Adipose tissue (tissue), 3 donors: ENCODE data around the gene NUCB2. TPM values are rescaled to one million over a fixed set of nuclear protein-coding genes. Genes with fewer than 3 reads are reported as not detected.

Experiments used
- H3K27ac ChIP-seq: one replicate; pipeline ENCODE4 v1.5.1; 2013; ENCODE audit warnings: low read depth, low read length
- WGBS, 3 donors: extraction: QIAGEN DNeasy Blood & Tissue Kit; methylation state at CpG; one replicate each; pipeline ENCODE4 v1.1.7; 2013; 5-methylcytosine and 5-hydroxymethylcytosine counted together
- polyA plus RNA-seq, 3 donors: library from polyadenylated mRNA; stranded (reverse); fragments of 200-250 nt; gene quantifications; one replicate each; pipeline ENCODE4 v1.2.3, GENCODE V29; 2013
- donor health status: healthy with polysubstance abuse.
- donor health status: Bipolar disorder and iron deficiency.
- donor health status: healthy.

NUCB2 gene
- polyA plus RNA-seq, 3 donors: 34.7 to 88.2 (median 69.5) TPM

DNA sequence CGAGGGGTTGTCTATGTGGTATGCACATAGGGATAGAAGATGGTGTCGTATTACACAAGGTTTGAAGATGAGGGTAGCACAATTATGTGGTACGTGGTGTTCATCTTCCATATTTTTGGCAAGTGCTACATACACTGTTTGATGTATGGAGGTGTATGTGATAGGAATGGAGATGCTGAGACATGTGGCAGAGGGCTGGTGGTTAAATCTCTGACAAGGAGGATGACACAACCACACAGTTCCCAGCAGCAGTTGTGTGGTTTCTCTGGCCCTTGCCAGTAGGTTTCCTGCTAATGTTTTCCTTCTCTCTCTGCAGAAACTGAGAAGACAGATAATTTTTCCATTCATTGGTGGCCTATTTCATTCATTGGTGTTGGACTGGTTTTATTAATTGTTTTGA is 92.0 kb downstream of the NUCB2 start:
- 89 to 92% (median 90%) methylated on average over 3 of the region's 3 CpGs for WGBS, 3 donors
- no peak overlapping the region for H3K27ac ChIP-seq

DNA sequence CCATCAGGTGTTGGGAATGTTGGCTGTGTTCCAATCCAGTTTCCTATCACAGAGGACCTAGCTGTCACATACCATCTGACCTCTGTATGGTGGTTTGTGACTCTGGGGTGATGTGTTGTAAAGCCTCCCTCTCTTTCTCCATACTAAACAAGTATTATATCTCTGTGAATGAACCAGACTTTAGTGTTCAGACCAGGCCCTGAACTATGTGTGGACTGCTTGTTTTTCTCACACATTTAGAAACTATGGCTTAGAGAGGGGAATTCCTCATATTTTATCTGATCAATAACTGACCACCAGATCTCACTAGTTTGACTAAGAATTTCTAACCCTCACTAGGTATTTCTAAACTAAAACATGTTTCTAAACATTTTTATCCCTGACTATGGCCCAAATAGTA is 92.6 kb downstream of the NUCB2 start:
- no peak overlapping the region for H3K27ac ChIP-seq

DNA sequence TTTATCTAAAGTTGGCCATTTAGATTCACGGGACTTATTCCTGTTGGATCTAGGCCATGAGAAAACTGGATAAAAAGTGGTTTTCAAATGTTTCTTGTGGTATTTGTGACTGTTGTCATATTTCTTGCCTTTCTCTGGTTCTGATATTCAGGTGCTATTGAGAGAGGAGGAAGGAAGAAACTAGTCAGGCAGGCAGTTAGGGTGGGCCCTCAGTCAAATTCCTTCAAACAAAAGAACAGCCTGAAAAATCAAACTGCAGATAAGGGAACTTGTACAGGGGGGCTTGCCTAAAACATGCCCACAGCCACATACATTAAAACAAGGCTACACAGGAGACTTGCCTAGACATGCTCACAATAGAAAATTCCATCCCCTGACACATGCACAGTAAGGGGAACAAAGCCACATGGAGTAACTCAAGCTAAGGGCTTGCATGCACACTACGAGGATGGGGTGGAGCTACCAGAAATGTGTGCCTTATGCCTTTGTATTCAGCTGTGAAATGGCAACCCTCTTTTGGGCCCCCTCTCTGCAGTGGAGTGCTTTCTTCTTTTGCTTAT is 93.2 kb downstream of the NUCB2 start:
- H3K27ac ChIP-seq: no peak overlapping the region
- WGBS, 3 donors: 84 to 94% (median 89%) methylated on average over 2 of the region's 2 CpGs

DNA sequence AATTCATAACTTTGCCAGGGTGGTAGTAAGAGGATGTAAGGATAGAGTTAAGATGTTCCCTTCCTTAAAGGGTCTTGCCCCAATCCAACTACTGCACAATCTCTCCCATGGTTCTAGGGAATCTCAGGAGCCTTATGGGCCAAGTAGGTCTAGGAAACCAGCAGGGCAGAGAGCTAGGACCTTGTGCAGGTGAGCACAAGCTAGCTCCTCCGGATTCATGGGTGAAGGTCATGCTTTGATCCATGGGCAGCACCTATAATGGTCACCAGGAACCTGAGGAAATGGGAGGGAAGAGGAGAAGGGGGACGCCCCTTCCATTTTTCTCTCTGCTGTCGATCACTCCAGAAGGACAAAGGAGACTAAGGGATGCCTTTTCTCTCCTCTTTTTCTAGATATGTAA is 95.1 kb downstream of the NUCB2 start:
- H3K27ac ChIP-seq: no peak overlapping the region
- WGBS, 3 donors: 48 to 57% (median 56%) methylated on average over 3 of the region's 3 CpGs

DNA sequence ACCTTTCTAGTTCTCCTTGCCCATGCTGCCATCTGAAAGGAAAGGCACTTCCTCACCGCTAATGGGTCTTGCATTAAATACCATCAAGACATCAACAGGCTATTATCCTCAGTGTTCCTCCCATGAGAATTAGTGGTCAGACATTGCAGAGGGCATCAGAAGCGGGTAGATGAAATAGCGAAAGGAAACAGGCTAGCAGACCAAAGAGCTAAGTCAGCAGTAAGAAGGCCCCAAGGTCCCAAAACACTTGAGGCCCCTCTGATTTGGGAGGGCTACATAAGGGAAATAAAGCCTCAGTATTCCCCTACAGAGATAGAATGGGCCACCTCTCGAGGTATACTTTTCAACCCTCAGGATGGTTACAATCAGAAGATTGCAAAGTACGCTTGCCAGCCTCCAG is 99.0 kb downstream of the NUCB2 start:
- 88 to 95% (median 89%) methylated on average over 5 of the region's 5 CpGs for WGBS, 3 donors
- no peak overlapping the region for H3K27ac ChIP-seq

DNA sequence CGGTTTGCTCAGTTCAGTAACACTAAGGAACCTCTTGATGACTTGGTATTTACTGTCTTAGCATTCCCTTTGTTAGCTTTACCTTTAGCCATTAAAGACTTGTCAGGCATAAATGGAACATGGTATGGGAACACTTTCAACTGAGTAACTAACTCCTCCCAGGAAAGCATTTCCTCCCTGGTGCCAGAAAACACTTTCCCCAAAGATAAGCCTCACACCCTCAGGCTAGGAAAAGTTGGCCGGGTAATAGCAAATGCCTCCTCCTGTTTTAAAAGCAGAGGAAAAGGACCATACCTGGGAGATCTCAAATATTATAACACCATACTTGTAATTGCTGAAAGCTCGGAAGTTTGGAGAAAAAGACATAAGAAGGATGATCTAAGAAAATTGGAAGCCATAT is 100.0 kb downstream of the NUCB2 start:
- H3K27ac ChIP-seq: no peak overlapping the region
- WGBS, 3 donors: 79 to 88% (median 82%) methylated on average over 3 of the region's 3 CpGs

DNA sequence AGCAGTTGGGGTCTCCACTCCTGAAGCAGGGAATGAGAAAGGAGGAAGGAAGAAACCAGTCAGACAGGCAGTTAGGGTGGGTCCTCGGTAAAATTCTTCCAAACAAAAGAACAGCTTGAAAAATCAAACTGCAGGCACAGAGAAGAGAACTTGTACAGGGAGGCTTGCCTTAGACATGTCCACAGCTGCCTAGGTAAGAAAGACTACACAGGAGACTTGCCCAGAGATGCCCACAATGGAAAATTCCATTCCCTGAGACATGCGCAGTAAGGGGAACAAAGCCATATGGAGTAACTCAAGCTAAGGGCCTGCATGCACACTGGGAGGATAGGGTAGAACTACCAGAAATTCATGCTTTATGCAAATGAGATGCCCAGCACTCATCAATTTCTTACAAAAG is 102.1 kb downstream of the NUCB2 start:
- WGBS, 3 donors: 68 to 78% (median 70%) methylated on average over 2 of the region's 2 CpGs
- H3K27ac ChIP-seq: no peak overlapping the region

DNA sequence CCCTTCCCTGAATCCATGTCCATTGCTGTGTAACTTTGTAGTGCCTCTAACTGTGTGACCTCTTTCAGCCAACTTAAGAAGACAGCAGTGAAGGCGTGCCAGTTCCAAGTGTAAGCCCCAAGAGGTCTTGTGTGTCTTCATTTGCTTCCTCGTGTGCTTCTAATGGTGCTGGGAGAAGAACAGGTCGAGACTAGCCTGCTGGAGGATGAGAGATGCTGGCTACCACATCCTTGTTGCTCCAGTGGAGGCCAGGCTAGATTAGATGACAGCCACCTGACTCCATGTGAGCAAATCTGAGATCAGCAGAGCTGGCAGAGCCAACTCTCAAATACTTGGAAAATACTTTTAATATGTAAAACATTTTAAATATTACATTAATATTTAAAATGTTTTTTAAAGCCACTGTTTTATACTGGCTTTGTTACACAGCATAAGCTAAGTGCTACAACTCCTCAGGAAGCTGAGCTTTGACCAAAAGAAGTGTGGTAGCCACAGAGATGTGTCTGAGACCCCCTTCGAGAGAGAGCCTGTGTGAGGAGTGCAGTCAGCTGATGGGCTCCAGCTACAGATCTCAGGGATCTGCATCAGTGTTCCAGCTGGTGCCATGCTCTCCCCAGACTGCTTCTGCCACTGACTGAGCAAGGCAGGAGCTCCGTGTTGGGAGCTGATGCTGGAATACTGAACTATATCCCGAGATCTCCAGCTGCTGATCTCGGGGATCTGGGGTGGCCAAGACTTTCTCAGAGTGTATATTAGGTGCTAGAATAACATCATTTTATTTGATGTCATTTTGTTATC is 103.0 kb downstream of the NUCB2 start:
- no peak overlapping the region for H3K27ac ChIP-seq
- WGBS, 3 donors: 84 to 89% (median 89%) methylated on average over 7 of the region's 7 CpGs

DNA sequence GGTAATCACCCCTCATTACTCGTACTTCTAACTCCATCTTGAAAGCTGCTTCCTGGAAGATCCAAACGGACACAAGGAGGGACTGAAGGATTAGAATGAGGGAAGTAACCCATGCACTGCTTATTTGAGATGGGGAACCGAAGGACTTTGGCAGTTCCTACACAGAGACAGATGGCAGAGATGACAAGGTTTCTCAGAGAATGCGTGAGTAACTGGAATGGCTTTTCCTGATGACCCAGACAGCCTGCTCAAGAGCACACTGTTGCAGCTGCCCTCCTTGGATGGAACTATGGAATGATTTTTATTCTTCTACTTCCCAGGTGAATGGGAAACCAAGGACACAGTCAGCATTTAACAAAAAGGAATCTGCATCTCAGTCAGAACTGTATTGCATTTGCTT is 104.6 kb downstream of the NUCB2 start:
- 66 to 76% (median 74%) methylated on average over 4 of the region's 4 CpGs for WGBS, 3 donors
- H3K27ac ChIP-seq: no peak overlapping the region

Other genes starting within 250 kb of the NUCB2 start
- gene RPS13, start 199.1 kb upstream of the NUCB2 start, polyA plus RNA-seq: 1,000 to 10,000 TPM; 1,441 to 3,380 (median 1,986) TPM
- gene PIK3C2A, start 68.8 kb upstream of the NUCB2 start, polyA plus RNA-seq: 10 to 100 TPM in 2 of 3 donors, 1 to 10 TPM in 1; 6.2 to 16.8 (median 11.5) TPM
- gene NCR3LG1, start 75.1 kb downstream of the NUCB2 start, polyA plus RNA-seq: 1 to 10 TPM in 1 of 3 donors, under 1 TPM in 2; 0.43 to 1.5 (median 0.45) TPM
- 10 to 100 TPM in 1 of 3 donors, 1 to 10 TPM in 2; 1.5 to 12.3 (median 1.7) TPM for gene KCNJ11, start 111.9 kb downstream of the NUCB2 start, polyA plus RNA-seq
- gene ABCC8, start 200.1 kb downstream of the NUCB2 start, polyA plus RNA-seq: 10 to 100 TPM in 1 of 3 donors, 1 to 10 TPM in 2; 1.7 to 44.4 (median 2.4) TPM